Measurements from ENCODE around the gene CDK19.

Gene CDK19

GRCh38 chr6:110654096-110654820 is 161.0 kb downstream of the CDK19 start:
- DNase-seq: no peak

GRCh38 chr6:110653381-110653780 is 161.9 kb downstream of the CDK19 start:
- DNase-seq: peak in 1 of 5 donors; percentile 13

GRCh38 chr6:110652520-110652919 is 162.7 kb downstream of the CDK19 start:
- DNase-seq: no peak

GRCh38 chr6:110650755-110651154 is 164.5 kb downstream of the CDK19 start:
- no peak for DNase-seq

GRCh38 chr6:110649704-110650103 is 165.6 kb downstream of the CDK19 start:
- DNase-seq: no peak

- no peak for DNase-seq
Measured at GRCh38 chr6:110646951-110647910, 168.0 kb downstream of the CDK19 start.

GRCh38 chr6:110646419-110646698 is 168.9 kb downstream of the CDK19 start:
- no peak for DNase-seq

GRCh38 chr6:110645685-110646418 is 169.4 kb downstream of the CDK19 start:
- DNase-seq: no peak

- no peak for DNase-seq
Measured at GRCh38 chr6:110643175-110643574, 172.1 kb downstream of the CDK19 start.

GRCh38 chr6:110642711-110643110 is 172.6 kb downstream of the CDK19 start:
- DNase-seq: no peak

- no peak for DNase-seq
Measured at GRCh38 chr6:110636781-110637180, 178.5 kb downstream of the CDK19 start.

- no peak for DNase-seq
Measured at GRCh38 chr6:110635096-110635495, 180.2 kb downstream of the CDK19 start.

- no peak for DNase-seq
Measured at GRCh38 chr6:110633731-110634213, 181.5 kb downstream of the CDK19 start.

- no peak for DNase-seq
Measured at GRCh38 chr6:110629153-110629552, 186.1 kb downstream of the CDK19 start.

GRCh38 chr6:110628330-110628729 is 186.9 kb downstream of the CDK19 start:
- no peak for DNase-seq

- DNase-seq: no peak
Measured at GRCh38 chr6:110626442-110626841, 188.8 kb downstream of the CDK19 start.

- no peak for DNase-seq
Measured at GRCh38 chr6:110625883-110626282, 189.4 kb downstream of the CDK19 start.

GRCh38 chr6:110622912-110623578 is 192.2 kb downstream of the CDK19 start:
- DNase-seq: no peak

GRCh38 chr6:110621061-110621460 is 194.2 kb downstream of the CDK19 start:
- DNase-seq: no peak

- no peak for DNase-seq
Measured at GRCh38 chr6:110620065-110620464, 195.2 kb downstream of the CDK19 start.

GRCh38 chr6:110619275-110619908 is 195.9 kb downstream of the CDK19 start:
- no peak for DNase-seq

All from T-helper 1 cell (primary cell).